ENCODE data around the gene CBFA2T3.

CBFA2T3 gene

DNA sequence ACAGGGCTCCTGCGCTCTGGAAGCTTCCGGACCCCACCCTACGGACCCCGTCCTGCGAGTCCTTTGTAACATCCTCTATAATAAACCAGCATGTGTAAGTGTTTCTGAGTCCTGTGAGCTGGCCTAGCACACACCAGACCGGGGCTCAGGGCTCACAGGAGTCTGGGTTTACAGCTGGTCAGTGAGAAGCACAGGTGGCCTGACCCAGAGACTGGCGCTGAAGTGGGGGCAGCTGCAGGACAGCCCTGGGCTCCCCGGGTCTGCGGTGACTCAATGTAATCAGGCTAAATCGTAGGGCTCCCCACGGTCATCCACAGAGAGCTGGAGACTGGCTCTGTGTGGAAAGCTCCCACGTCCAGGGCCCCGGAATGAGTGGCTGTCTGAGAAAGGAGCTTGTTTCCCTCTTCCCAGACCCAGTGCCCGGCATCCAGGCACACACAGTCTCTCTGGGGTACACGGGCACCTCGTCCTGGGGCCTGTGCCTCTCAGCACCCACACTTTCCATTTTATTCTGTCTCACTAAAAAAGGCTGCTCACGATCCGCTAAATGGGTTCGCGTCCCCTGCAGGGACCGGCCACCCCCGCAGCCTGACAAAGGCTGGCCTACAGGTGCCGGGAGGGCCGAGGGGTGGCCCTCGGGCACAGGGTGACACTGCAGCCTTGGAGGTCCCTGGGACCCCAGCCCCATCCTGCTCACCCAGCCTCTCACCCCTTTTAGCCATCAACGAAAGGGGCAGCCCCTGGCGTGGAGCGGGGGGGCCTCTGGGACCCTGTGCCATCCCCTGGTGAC, 18.9 kb upstream of the CBFA2T3 start:
- DNase-seq (ENCODE audit: low spot score), result no peak

DNA sequence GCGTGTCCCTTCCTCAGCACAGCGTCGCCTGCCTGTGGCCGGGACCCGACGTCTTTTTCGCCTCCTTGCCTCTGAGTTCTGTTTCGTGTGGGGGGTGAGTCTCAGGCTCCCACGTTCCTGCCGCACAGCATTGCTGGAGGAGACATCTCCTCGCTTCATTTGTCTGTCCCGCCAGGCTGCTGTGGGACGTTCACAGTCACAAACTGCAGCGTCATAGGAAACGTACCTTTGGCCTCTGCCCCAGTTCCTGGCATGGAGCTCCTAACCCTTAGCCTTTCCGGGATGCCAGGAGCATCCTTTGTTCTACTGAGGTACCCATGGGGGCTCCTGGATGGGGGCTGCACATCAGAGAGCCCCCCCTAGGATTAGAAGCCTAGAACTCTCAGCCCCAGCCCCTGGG, 18.2 kb upstream of the CBFA2T3 start:
- no peak for DNase-seq (ENCODE audit: low spot score)

DNA sequence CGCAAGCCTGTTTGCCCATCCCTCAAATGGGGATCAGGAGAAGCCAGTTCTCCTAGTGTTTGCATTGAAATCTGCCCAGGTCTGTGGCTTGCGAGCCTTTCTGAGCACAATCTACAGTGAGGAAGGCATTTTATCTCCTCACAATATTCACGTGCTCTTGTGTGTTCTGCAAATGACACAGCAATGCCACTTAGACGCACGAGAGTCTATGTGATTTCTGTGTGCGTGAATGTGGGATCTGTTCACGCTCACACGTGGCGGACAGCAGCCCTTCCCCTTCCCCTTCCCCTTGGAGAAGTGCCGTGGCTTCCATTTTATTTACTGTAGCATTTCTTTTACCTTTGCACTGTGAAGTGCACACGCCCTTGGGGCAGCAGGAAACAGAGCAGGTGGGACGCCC, 17.7 kb upstream of the CBFA2T3 start:
- DNase-seq (ENCODE audit: low spot score), result no peak

DNA sequence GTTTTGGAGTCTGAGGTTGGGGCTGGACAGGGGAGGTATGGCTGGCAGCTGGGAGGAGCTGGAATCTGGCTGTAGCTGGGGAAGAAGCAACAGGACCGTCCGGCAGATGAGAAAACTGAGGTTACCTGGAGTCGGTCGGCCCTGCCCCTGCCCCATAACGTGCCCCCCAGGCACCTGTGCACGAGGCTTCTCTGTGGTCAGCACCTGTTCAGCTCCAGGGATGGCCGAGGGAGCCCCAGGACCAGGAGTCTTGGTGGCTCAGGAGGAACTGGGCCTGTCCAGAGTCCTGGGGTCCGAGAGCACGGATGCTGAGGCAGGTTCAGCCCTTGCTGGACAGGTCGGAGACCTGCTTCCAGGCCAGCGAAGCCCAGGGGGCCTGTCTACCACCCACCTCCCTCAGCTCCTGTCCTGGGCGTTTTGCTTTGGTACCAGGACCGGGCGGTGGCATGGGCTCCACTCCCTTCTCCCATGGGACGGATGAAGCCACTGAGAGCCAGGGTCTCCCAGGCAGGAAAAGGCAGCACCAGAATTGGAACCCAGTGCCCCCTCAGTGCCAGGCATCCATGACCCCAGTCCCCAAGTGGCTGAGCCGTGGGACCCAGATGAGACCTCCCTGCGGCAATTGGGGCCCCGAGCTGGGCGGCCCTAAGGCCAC, 17.1 kb upstream of the CBFA2T3 start:
- DNase-seq (ENCODE audit: low spot score), result no peak

DNA sequence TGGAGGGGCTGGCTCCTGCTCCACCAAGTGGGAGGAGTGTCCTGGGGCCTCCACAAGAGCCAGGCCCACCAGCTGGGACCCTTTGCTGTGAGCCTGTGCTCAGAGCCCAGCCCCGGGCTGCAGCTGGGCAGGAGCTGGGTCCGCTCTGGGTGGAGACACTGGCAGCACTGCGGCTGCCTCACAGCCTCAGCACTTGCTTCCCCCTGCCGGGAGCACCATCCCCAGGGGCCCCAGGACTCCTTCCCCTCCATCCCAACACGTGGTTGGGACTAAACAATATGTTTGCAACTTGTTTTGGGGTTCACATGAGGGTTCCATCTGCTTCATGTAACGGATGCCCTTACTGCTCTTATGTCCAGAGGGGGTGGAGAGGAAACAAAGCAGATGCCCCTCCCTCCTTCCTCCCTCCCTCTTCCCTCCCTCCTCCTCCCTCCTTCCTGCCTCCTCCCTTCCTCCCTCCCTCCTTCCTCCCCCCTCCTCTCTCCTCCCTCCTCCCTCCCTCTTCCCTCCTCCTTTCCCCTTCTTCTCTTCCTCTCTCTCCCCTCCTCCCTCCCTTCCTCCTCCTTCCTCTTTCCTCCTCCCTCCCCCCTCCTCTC, 16.3 kb upstream of the CBFA2T3 start:
- no peak for DNase-seq (ENCODE audit: low spot score)

DNA sequence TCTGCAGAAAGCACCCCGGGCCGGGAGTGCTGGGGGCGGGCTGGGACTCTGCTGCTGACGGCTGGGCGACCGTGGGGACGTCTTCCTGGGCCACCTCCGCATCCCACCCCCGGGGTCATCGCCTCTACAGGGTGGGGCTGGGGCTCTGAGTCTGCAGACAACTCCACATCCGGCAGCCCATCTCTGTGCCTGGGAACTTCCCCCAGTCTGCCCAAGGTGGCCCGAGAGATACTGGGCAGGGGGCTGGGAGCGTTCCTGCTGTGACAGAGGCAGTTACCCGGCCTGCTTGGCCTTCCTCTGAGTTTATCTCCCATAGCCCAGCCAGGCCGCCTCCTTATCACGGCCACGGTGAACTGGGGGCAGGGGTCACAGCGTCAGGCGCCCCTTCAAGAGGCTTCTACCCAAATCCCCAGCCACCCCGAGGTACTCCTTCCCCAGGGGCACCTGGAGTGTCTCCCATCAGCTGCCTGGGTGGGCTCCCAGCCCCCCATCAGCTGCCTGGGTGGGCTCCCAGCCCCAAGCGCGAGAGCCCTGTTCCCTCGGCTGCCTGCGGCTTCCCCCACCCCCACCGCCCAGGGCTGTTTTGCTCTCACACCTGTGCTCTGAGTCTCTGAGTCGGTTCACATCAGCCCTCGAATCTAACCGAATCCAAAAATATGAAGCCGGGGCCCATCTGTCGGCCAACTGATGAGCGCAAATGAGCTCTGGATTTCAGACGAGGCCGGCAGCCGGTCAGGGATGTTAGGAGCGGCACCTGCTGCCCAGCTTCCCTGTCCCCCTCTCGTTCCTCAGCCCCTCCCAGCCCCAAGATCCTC, 15.6 kb upstream of the CBFA2T3 start:
- DNase-seq (ENCODE audit: low spot score), result no peak

DNA sequence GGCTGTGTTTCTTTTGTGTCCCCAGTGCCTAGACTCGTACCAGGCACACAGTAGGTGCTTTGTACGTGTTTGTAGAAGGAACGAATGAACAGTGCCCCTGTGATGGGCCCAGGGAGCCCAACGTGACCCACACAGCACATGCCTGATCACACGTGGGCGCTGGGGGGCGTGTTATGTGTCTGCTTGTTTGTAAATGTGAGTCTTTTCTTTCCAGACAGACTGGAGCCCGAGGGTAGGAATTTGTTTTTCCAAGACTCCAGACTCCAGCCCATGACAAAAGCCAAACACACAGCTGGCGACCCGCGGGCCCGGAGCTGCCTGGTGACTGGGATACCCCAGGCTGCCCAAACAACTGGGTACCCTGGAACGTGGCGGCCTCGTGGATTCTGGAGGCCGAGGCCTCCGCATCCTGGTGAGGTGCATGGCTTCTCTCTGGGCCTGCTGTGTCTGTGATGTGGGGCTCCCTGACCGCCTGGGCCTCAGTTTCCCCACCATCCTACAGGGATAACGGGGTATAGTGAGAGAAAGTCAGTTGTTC, 14.9 kb upstream of the CBFA2T3 start:
- no peak for DNase-seq (ENCODE audit: low spot score)

DNA sequence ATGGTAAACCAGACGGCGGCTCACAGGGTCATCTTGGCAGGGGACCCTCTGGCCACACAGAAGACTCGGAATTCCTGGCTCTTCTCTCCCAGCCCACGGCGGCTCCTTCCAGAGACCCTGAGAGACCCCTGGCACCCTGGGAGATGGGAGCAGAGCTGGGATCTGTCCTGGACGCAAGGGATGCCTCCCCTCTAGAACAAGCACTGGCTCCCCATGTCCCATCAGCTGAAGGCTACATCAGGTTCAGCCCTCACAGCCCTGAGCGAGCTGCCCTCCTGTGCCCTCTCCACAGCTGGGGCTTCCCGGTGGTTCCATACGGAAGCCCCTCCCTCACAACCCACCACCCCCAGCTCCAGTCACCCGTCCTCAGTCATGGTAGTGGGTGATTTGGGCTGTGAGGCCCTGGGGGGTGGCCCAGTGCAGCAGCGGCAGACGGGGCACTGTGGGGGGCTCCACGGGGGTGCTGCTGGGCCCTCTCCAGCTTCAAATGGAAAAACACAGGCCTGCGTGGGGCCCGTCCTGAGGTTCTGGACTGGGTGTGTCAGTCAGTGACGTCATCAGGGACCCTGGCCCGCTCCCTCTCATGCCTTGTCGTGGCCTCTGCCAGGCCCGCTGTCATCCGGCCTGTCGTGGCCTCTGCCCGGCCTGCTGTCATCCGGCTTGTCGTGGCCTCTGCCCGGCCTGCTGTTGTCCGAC, 13.0 kb upstream of the CBFA2T3 start:
- DNase-seq (ENCODE audit: low spot score), result no peak

DNA sequence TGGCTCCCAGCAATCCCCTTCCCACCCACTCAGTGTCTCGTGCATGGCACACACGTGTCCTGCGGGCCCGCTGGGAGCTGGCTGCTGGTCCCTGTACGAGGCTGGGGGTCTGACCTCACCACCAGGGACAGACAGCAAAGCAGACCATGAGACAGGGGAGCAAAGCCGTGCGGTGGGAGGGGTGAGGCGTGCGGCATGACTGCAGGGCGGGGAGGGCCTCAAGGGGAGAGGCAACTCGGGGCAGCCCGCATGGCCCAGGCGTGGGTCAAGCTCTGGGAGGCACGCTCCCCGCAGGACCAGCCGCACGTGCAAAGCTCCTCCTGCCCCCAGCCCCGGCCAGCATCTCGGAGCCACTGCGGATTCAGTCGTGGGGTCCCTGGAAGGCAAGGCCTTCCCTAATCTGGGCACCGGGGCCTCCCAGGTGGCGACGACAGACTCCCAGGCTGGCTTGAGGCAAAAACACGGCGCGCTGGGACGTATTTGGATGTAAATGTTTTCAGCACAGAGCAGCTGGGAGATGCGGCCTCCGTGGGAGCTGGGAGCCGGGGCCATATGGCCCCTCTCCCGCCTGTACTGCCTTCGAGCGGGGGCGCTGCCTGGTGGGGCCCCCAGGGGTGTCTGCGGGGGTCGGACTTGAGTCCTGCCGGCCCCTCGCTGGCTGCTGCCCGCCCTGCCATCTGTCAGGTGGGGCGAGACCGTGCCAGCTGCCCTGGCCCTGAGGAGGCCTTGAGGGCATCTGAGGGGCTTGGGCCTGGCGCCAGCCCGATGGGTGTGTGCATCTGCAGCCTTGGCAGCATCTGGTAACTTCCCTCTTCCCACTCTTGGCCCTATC, 12.2 kb upstream of the CBFA2T3 start:
- no peak for DNase-seq (ENCODE audit: low spot score)

DNA sequence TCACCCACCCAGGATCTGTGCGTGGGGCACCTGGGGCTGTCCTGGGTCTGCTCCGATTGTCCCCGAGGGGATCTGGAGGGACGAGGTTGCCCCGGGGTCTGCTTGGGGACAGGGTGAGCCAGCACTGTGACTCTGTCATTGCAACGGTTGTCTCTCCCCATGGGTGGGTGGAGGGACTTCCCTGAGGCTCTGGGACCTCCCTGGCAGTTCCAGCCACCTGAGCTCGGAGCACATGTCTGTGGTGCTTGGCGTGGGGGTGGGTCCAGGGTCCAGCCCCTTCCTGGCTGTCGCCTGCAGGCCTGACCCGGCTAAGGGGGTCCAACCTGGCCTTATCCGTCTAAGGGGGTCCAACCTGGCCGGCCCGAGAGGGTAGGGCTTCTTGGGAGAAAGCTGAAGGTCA, 8.5 kb upstream of the CBFA2T3 start:
- DNase-seq (ENCODE audit: low spot score), result no peak

DNA sequence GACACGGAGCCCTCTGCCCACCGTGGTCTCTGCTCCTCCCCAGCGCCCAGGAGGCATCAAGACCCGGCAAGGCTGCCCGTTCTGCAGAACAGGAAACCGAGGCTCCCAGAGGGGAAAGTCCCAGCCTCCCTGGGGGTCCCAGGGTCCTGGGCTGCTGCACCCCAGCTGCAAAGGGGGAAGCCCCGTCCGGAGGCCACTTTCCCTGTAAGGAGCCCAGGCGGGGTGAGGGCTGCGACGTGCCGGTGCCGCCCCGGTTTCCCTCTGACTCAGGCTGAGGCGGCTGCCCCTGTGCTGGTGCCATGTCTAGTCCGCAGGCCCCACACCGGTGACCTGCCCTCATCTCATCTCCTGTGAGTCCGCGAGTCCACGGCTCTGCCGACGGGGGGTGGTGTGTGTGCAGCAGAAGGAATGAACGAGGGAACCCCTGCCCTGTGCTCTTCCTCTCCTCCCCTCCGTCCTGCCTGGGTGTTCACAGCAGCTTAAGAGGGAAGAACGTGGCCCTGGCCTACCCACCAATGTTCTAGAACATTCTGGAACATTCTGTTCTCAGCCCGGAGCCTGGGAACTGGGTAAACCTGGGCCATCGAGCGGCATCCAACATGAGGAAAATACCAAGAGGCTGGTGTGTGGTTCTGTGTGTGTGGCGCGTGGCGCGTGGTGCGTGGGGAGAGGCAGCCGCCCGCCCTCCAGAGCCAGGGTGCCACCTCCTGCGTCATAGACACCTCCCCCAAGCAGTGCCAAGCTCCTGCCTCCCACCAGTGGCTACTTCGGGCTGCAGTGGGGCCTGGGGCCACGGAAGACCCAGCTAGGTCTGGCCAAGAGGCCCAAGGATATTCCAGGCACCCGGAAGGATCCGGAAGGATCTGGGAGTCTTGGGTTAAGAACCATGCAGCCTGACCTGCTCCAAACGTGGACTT, 7.0 kb upstream of the CBFA2T3 start:
- DNase-seq (ENCODE audit: low spot score), result no peak

DNA sequence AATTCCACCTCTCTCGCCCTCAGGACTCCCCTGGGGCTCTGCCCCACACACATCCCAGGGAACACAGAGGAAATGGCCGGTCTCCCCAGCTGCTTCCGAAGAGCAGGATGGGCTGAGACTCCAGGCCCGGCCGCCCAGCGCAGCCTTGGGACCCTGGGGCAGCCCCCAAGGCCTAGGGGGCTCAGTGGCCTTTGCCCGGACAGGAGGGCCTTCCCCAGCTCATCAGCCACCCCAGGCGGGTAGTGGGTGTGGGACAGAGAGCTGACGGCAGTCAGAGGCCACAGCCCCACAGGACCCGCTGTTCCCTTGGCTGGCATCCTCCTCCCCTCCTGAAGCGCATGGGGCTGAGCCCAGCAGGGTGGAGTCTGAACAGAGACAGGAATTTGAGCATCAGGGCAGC, 6.2 kb upstream of the CBFA2T3 start:
- DNase-seq (ENCODE audit: low spot score), result no peak

DNA sequence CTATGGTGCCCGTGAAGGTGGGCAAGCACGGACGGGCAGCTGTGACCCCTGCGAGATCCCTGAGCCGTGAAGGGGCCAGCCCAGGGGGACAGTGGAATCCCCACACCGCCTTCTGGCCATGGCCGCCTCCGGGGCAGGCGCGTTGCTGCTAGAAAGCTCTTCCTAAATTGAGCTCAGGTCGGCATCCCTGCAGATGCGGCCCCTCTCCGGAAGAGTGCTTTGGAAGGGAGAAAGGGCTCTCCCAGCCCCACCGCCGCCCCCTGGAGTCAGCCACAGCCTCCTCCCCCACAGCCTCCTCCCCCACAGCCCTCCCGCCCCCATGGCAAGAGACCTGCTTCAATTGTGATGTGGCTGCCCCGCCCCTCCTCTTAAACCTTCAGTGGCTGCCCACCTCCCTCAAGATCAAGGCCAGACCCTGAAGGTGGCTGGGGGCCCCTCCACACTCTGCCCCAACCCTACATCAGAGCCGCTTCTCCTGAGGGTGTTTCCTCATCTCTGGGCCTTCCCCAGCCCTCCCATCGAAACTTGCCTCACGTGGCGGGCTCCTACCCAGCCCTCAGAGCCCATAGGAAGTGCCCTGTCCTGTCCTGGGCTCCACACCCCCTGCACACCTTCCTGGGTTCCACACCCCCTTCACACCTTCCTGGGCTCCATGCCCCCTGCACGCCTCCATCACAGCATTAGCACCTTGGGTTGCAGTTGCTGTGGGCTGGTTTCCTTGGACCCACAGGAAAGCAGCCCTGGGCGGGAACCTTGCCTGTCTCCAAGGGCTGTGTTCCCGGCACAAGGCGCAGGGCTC, 5.5 kb upstream of the CBFA2T3 start:
- DNase-seq (ENCODE audit: low spot score), result no peak

DNA sequence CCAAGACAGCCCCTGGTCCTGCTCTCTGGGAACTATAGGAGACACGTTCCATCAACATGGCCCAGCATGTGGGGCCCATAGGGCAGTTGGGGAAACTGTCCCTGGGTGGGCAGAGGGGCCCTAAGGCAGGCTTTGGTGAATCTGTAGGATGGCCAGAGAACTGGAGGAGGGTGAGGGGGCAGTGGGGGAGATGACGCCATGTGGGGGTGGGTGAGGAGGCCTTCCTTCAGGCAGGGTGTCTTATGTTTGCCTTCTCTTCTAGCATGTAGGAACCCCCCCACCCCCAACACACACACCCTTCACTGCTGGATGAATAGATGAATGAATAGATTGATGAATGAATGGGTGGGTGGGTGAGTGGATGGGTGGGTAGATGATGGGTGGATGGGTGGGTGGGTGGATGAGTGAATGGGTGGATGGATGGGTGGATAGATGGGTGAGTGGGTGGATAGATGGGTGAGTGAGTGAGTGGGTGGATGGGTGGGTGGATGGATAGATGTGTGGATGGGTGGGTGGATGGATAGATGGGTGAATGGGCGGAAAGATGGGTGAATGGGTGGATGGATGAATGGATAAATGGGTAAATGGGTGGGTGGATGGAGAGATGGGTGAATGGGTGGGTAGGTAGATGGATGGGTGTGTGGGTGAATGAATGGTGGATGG, 2.5 kb upstream of the CBFA2T3 start:
- no peak for DNase-seq (ENCODE audit: low spot score)

DNA sequence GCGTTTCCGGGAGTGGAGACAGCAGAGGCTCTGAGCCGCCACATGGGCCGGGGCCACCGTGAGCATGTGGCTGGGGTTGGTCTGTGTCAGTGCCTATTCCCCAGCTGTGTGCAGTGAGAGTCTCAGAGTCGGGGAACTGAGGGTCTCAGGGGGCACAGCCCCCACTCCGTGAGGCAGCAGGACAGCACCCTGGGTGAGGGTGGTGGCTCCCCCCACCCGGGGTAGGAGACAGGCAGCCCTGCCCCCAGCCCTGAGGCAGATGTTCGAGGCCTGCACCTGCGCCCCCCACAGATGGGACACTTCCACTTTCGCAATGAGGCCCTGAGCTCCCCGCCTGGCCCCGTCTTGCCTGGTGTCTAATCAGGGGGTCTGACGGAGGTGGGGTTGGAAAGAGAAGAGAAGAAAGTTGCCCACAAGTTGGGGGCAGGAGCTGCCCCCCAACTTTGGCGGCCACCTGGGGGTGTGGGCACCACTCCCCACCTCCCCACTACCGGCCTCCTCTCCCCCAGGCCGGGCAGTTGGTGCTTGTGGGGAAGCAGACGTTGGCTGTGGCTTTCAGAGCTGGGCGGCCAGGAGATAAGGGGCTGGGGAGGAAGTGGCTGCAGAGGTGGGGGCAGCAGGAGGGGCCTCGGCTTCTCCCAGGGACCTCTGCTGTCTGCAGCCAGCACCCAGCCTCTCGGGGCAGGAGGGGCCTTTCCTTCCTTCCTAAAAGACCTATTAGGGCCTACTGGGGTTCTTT, 1.8 kb upstream of the CBFA2T3 start:
- no peak for DNase-seq (ENCODE audit: low spot score)

DNA sequence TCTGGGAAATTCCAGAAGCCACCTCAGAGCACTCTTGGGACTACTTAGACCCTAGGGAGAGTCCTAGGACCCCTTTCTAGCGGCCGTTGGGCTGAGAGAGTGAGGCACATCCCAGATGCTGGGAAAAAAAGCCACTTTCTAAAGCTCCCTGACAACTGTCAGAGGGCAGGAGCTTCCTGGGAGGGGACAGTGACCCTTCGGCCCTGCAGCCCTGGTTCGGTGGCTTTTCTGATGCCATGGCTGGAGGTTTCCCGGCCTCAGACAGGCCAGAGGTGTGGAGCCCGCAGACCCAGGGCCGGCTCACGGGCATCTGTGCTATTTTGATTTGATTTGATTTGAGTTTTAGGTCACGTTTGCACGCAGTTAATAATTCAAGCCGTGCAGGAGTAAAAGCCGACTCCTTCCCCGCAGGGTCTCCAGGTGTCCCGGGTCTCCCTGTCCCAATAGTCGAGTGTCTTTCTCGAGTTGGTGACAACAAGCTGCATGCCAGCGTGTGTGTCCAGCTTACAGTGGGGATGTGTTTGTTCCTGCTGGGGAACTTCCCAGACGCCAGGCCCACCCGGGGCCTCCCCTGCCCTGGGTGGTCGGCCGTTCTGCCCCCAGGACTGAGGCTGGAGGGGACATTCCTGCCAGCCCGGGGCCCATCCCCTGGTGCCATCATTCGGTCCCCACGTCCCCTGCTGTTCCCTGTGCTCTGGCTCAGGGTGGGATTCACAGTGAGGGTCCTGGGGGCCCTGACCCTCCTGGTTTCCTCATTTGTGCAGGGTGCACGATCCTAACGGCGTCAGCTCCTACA, 1.0 kb upstream of the CBFA2T3 start:
- no peak for DNase-seq (ENCODE audit: low spot score)
